ENCODE measurements around the gene IFI27L1. TPM values are rescaled to one million over a fixed set of nuclear protein-coding genes. Genes with fewer than 3 reads are reported as not detected.

IFI27L1 gene
- total RNA-seq, 1 experiment from 2014 or later: 14.7 TPM

DNA sequence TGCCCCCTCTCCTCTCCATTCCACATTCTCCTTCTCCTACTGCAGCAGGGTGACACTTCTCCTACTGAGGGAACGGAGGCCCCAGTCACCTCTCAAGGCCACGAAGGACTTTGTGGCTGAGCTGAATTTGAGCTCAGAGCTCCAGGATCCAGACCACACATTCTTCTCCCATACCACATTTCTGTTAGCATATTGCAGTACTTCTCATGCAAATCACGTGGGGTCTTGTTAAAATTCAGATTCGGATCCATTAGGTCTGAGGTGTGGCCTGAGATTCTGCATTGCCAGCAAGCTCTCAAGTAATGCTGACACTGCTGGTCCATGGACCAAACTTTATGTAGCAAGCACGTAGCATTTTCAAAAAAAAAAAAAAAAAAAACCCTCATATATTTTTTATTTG, 57.9 kb downstream of the IFI27L1 start:
- no peak overlapping the region for H3K4me3 ChIP-seq (ENCODE audit: low read depth, low read length, poor library complexity, severe bottlenecking)
- ChIA-PET CTCF (no interaction called here), POLR2A (ENCODE audit: low non-redundant PET) (no interaction called here)
- H3K36me3 ChIP-seq (ENCODE audit: insufficient read depth, low read length, poor library complexity, severe bottlenecking): no peaks in the 10 kb centered on the region
- intact Hi-C loops (cut with micrococcal nuclease; ENCODE audit: unreplicated experiment): loop anchor here (5.0 kb wide), 1 partner anchor 197 kb away; no protein-coding TSS in a partner anchor
- BruUV-seq (replicated peaks): no TSS peak
- H3K27ac ChIP-seq (ENCODE audit: low read depth, low read length, poor library complexity, severe bottlenecking): no peak overlapping the region
- TF ChIP-seq CTCF (conservative IDR thresholded peaks at IDR 0.05; ENCODE audit: low read depth, low read length): no peak
- no peak for TF ChIP-seq EZH2 (IDR thresholded peaks at IDR 0.05; ENCODE audit: borderline replicate concordance, low read depth, low read length, poor library complexity, severe bottlenecking)
- H3K4me1 ChIP-seq (ENCODE audit: insufficient read depth, low read length, poor library complexity, severe bottlenecking): no peaks in the 10 kb centered on the region
- no peaks in the 10 kb centered on the region for H3K27me3 ChIP-seq (replicated peaks; ENCODE audit: insufficient read depth, low read depth, low read length, poor library complexity)
- DNase-seq (ENCODE audit: low spot score): no peak
- H3K9me3 ChIP-seq (ENCODE audit: low read depth, low read length, poor library complexity, severe bottlenecking): no peaks in the 10 kb centered on the region

DNA sequence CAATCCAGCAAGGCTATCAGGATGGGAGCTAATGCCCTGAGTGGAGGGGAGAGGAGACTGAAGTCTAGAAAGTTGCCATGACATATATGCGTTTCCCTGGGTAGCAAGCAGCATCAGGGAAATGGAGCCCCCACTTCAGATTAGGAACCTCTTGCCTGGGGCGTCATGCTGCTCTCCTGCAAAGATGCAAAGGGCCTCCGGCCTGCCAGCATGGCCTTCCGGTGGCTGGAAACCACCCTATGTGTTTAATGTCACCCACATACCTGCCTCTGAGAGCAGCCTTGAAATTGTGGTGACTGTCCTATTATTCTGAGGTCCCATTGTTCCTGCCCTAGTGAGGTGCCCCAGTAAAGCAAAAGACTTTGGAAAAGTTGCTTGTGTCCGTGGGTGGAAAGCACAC, 58.3 kb downstream of the IFI27L1 start:
- Histone ChIP-seq H3K9me3 (ENCODE audit: low read depth, low read length, poor library complexity, severe bottlenecking) (no peaks in the 10 kb centered on the region), H3K36me3 (ENCODE audit: insufficient read depth, low read length, poor library complexity, severe bottlenecking) (no peaks in the 10 kb centered on the region), H3K27me3 (replicated peaks; ENCODE audit: insufficient read depth, low read depth, low read length, poor library complexity) (no peaks in the 10 kb centered on the region), H3K27ac (ENCODE audit: low read depth, low read length, poor library complexity, severe bottlenecking) (no peak overlapping the region), H3K4me3 (ENCODE audit: low read depth, low read length, poor library complexity, severe bottlenecking) (no peak overlapping the region), H3K4me1 (ENCODE audit: insufficient read depth, low read length, poor library complexity, severe bottlenecking) (no peaks in the 10 kb centered on the region)
- DNase-seq (ENCODE audit: low spot score): no peak
- CTCF ChIA-PET: no interaction called here
- BruUV-seq (replicated peaks): no TSS peak
- TF ChIP-seq CTCF (conservative IDR thresholded peaks at IDR 0.05; ENCODE audit: low read depth, low read length) (no peak), EZH2 (IDR thresholded peaks at IDR 0.05; ENCODE audit: borderline replicate concordance, low read depth, low read length, poor library complexity, severe bottlenecking) (no peak)
- intact Hi-C loops (cut with micrococcal nuclease; ENCODE audit: unreplicated experiment): loop anchor here (5.0 kb wide), 1 partner anchor 197 kb away; no protein-coding TSS in a partner anchor
- POLR2A ChIA-PET (ENCODE audit: low non-redundant PET): no interaction called here

GRCh38 chr14:94142247-94142646, 61.1 kb downstream of the IFI27L1 start:
- DNase-seq (ENCODE audit: low spot score): no peak
- Histone ChIP-seq H3K4me3 (ENCODE audit: low read depth, low read length, poor library complexity, severe bottlenecking) (no peak overlapping the region), H3K4me1 (ENCODE audit: insufficient read depth, low read length, poor library complexity, severe bottlenecking) (no peaks in the 10 kb centered on the region), H3K27me3 (replicated peaks; ENCODE audit: insufficient read depth, low read depth, low read length, poor library complexity) (no peaks in the 10 kb centered on the region), H3K27ac (ENCODE audit: low read depth, low read length, poor library complexity, severe bottlenecking) (no peak overlapping the region), H3K9me3 (ENCODE audit: low read depth, low read length, poor library complexity, severe bottlenecking) (no peaks in the 10 kb centered on the region), H3K36me3 (ENCODE audit: insufficient read depth, low read length, poor library complexity, severe bottlenecking) (no peaks in the 10 kb centered on the region)
- BruUV-seq (replicated peaks): no TSS peak
- ChIA-PET CTCF (interaction anchor here (2.0 kb wide), 1 partner anchor 10 kb away, joined by 6 read pairs; no protein-coding TSS in a partner anchor), POLR2A (ENCODE audit: low non-redundant PET) (interaction anchor here (0.8 kb wide), 1 partner anchor 17 kb away, joined by 3 read pairs; no protein-coding TSS in a partner anchor)
- intact Hi-C loops (cut with micrococcal nuclease; ENCODE audit: unreplicated experiment): no loop called here
- TF ChIP-seq CTCF (conservative IDR thresholded peaks at IDR 0.05; ENCODE audit: low read depth, low read length) (no peak), EZH2 (IDR thresholded peaks at IDR 0.05; ENCODE audit: borderline replicate concordance, low read depth, low read length, poor library complexity, severe bottlenecking) (no peak)

Measured in A673 (cell line).